HepG2 (cell line): ENCODE data around the gene ARSB. TPM values are rescaled to one million over a fixed set of nuclear protein-coding genes. Genes with fewer than 3 reads are reported as not detected.

Source experiments
- AHR ChIP-seq: IDR thresholded peaks from 2 replicates; pipeline ENCODE4 v1.6.1; 2018; ENCODE audit warnings: missing genetic modification reagents, missing compliant biosample characterization
- DNMT1 ChIP-seq: sonication (generic); formaldehyde crosslinking; IDR thresholded peaks from 2 replicates; pipeline ENCODE4 v1.5.1; 2020; ENCODE audit warnings: mild to moderate bottlenecking, missing genetic modification reagents
- FLYWCH1 ChIP-seq: sonication (generic); formaldehyde crosslinking; IDR thresholded peaks from 2 replicates; pipeline ENCODE4 v1.8.1; 2023; ENCODE audit warnings: mild to moderate bottlenecking, missing genetic modification reagents
- NR2F2 ChIP-seq: IDR thresholded peaks from 2 replicates; pipeline ENCODE4 v1.6.1; 2012; ENCODE audit warnings: low read depth, inconsistent platforms, borderline replicate concordance
- RNF2 ChIP-seq: fragments of 450-650 bp; conservative IDR thresholded peaks from 2 replicates; pipeline ENCODE4 v1.6.1; 2016; ENCODE audit warnings: low read depth
- TCF12 ChIP-seq, 2 experiments: fragments of 450-650 bp in 1 of 2; sonication (generic) in 1 of 2; formaldehyde crosslinking in 1 of 2; IDR thresholded peaks; 2 replicates each; pipeline versions ENCODE4 v1.6.1 to v1.8.0; 2017 to 2022; ENCODE audit warnings: antibody characterized with exemption in 1 of 2, mild to moderate bottlenecking in 1 of 2, missing genetic modification reagents in 1 of 2, moderate library complexity in 1 of 2
- ZC3H4 ChIP-seq: sonication (generic); formaldehyde crosslinking; IDR thresholded peaks from 2 replicates; pipeline ENCODE4 v1.4.0; 2020; ENCODE audit warnings: missing genetic modification reagents, borderline replicate concordance
- ZFP36L1 ChIP-seq: sonication (generic); formaldehyde crosslinking; IDR thresholded peaks from 2 replicates; pipeline ENCODE4 v1.8.0; 2022; ENCODE audit warnings: mild to moderate bottlenecking, missing genetic modification reagents, moderate library complexity
- ZNF136 ChIP-seq: sonication (generic); formaldehyde crosslinking; IDR thresholded peaks from 2 replicates; pipeline ENCODE4 v1.8.1; 2022; ENCODE audit warnings: low read depth, mild to moderate bottlenecking, moderate library complexity, missing genetic modification reagents
- ZNF501 ChIP-seq: sonication (generic); formaldehyde crosslinking; IDR thresholded peaks from 2 replicates; pipeline ENCODE4 v1.5.1; 2020; ENCODE audit warnings: mild to moderate bottlenecking, moderate library complexity, missing genetic modification reagents
- ZNF569 ChIP-seq: sonication (generic); formaldehyde crosslinking; IDR thresholded peaks from 2 replicates; pipeline ENCODE4 v1.5.0; 2020; ENCODE audit warnings: mild to moderate bottlenecking, missing genetic modification reagents, moderate library complexity, borderline replicate concordance
- polyA plus RNA-seq, 8 experiments: library from polyadenylated mRNA; depleted of rRNA in 3 of 8; stranded (reverse) in 7 of 8; unstranded in 1 of 8; fragments of >200 nt; fragmentation: Illumina TruSeq in 4 of 8; extraction: Trizol in 4 of 8; gene quantifications; 2 replicates each; pipeline versions ENCODE4 v1.2.1 to v1.2.3, GENCODE V29; 2011 to 2016; ENCODE audit warnings: low read depth in 4 of 8, missing spikeins in 1 of 8, mixed read lengths in 1 of 8; ENCODE audit not compliant: insufficient read depth in 1 of 8
- total RNA-seq, 5 experiments: library from RNA; depleted of rRNA; stranded (reverse); fragments of >200 nt; fragmentation: Illumina TruSeq; extraction: Trizol; gene quantifications; 2 replicates each; pipeline ENCODE4 v1.2.3, GENCODE V29; 2016; ENCODE audit warnings: low read depth in 1 of 5
- TF ChIP-seq, protein P1 (sequence below): sonication (generic); formaldehyde crosslinking; IDR thresholded peaks from 2 replicates; pipeline ENCODE4 v1.5.0; 2020; ENCODE audit warnings: mild to moderate bottlenecking, missing genetic modification reagents
- TF ChIP-seq, protein P2 (sequence below): sonication (generic); formaldehyde crosslinking; conservative IDR thresholded peaks from 2 replicates; pipeline ENCODE4 v1.4.0; 2020; ENCODE audit warnings: missing genetic modification reagents
- TF ChIP-seq, protein P3 (sequence below): sonication (generic); formaldehyde crosslinking; IDR thresholded peaks from 2 replicates; pipeline ENCODE4 v1.5.1; 2020; ENCODE audit warnings: missing genetic modification reagents, mild to moderate bottlenecking, borderline replicate concordance
- TF ChIP-seq, protein P4 (sequence below): sonication (generic); formaldehyde crosslinking; IDR thresholded peaks from 2 replicates; pipeline ENCODE4 v1.4.0; 2020; ENCODE audit warnings: missing genetic modification reagents

Gene ARSB
- total and polyA plus RNA-seq, 2 of the 13 experiments (the other 11 are each of a cell fraction or from before 2014, with no cell fraction given), result 52.6 to 66.4 TPM

DNA sequence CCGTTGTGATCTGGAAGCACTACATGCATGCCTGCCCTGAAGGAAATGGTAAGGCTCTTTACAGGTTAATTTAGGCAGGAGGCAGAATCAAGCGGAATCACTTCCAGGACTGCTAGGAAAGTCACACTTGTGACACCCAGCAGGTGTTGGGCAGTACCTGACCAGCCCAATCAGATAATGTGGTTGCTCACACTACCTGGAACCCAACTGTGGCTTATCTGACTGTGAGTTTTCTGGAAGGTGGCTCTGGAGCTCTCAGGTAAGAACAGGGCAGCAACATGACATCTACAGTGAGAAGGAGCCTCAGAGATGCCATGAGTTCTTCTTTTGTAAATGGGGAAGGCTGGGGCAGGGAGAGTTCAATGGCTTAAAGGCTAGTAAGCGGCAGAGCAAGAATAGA, 146.4 kb downstream of the ARSB start (continued):
- TF ChIP-seq, protein P1, sequence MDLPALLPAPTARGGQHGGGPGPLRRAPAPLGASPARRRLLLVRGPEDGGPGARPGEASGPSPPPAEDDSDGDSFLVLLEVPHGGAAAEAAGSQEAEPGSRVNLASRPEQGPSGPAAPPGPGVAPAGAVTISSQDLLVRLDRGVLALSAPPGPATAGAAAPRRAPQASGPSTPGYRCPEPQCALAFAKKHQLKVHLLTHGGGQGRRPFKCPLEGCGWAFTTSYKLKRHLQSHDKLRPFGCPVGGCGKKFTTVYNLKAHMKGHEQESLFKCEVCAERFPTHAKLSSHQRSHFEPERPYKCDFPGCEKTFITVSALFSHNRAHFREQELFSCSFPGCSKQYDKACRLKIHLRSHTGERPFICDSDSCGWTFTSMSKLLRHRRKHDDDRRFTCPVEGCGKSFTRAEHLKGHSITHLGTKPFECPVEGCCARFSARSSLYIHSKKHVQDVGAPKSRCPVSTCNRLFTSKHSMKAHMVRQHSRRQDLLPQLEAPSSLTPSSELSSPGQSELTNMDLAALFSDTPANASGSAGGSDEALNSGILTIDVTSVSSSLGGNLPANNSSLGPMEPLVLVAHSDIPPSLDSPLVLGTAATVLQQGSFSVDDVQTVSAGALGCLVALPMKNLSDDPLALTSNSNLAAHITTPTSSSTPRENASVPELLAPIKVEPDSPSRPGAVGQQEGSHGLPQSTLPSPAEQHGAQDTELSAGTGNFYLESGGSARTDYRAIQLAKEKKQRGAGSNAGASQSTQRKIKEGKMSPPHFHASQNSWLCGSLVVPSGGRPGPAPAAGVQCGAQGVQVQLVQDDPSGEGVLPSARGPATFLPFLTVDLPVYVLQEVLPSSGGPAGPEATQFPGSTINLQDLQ, result no peak
- TF ChIP-seq, protein P2, sequence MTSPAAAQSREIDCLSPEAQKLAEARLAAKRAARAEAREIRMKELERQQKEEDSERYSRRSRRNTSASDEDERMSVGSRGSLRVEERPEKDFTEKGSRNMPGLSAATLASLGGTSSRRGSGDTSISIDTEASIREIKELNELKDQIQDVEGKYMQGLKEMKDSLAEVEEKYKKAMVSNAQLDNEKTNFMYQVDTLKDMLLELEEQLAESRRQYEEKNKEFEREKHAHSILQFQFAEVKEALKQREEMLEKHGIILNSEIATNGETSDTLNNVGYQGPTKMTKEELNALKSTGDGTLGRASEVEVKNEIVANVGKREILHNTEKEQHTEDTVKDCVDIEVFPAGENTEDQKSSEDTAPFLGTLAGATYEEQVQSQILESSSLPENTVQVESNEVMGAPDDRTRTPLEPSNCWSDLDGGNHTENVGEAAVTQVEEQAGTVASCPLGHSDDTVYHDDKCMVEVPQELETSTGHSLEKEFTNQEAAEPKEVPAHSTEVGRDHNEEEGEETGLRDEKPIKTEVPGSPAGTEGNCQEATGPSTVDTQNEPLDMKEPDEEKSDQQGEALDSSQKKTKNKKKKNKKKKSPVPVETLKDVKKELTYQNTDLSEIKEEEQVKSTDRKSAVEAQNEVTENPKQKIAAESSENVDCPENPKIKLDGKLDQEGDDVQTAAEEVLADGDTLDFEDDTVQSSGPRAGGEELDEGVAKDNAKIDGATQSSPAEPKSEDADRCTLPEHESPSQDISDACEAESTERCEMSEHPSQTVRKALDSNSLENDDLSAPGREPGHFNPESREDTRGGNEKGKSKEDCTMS (CRISPR knock-in tag), result no peak
- TF ChIP-seq ZFP36L1 (CRISPR knock-in tag), result no peak
- no peak for TF ChIP-seq ZNF136 (CRISPR knock-in tag)
- no peak for TF ChIP-seq AHR (CRISPR knock-in tag)
- TF ChIP-seq FLYWCH1, result no peak
- TF ChIP-seq, protein P3, sequence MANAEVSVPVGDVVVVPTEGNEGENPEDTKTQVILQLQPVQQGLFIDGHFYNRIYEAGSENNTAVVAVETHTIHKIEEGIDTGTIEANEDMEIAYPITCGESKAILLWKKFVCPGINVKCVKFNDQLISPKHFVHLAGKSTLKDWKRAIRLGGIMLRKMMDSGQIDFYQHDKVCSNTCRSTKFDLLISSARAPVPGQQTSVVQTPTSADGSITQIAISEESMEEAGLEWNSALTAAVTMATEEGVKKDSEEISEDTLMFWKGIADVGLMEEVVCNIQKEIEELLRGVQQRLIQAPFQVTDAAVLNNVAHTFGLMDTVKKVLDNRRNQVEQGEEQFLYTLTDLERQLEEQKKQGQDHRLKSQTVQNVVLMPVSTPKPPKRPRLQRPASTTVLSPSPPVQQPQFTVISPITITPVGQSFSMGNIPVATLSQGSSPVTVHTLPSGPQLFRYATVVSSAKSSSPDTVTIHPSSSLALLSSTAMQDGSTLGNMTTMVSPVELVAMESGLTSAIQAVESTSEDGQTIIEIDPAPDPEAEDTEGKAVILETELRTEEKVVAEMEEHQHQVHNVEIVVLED, result no peak
- TF ChIP-seq TCF12 (IDR thresholded peaks at IDR 0.05), result no peak
- no peak for TF ChIP-seq TCF12 (CRISPR knock-in tag; IDR thresholded peaks at IDR 0.05)
- TF ChIP-seq ZNF569 (CRISPR knock-in tag), result no peak
- TF ChIP-seq, protein P4, sequence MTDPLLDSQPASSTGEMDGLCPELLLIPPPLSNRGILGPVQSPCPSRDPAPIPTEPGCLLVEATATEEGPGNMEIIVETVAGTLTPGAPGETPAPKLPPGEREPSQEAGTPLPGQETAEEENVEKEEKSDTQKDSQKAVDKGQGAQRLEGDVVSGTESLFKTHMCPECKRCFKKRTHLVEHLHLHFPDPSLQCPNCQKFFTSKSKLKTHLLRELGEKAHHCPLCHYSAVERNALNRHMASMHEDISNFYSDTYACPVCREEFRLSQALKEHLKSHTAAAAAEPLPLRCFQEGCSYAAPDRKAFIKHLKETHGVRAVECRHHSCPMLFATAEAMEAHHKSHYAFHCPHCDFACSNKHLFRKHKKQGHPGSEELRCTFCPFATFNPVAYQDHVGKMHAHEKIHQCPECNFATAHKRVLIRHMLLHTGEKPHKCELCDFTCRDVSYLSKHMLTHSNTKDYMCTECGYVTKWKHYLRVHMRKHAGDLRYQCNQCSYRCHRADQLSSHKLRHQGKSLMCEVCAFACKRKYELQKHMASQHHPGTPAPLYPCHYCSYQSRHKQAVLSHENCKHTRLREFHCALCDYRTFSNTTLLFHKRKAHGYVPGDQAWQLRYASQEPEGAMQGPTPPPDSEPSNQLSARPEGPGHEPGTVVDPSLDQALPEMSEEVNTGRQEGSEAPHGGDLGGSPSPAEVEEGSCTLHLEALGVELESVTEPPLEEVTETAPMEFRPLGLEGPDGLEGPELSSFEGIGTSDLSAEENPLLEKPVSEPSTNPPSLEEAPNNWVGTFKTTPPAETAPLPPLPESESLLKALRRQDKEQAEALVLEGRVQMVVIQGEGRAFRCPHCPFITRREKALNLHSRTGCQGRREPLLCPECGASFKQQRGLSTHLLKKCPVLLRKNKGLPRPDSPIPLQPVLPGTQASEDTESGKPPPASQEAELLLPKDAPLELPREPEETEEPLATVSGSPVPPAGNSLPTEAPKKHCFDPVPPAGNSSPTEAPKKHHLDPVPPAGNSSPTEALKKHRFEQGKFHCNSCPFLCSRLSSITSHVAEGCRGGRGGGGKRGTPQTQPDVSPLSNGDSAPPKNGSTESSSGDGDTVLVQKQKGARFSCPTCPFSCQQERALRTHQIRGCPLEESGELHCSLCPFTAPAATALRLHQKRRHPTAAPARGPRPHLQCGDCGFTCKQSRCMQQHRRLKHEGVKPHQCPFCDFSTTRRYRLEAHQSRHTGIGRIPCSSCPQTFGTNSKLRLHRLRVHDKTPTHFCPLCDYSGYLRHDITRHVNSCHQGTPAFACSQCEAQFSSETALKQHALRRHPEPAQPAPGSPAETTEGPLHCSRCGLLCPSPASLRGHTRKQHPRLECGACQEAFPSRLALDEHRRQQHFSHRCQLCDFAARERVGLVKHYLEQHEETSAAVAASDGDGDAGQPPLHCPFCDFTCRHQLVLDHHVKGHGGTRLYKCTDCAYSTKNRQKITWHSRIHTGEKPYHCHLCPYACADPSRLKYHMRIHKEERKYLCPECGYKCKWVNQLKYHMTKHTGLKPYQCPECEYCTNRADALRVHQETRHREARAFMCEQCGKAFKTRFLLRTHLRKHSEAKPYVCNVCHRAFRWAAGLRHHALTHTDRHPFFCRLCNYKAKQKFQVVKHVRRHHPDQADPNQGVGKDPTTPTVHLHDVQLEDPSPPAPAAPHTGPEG (CRISPR knock-in tag), result no peak
- TF ChIP-seq ZNF501 (CRISPR knock-in tag), result no peak
- TF ChIP-seq ZC3H4 (CRISPR knock-in tag), result no peak
- TF ChIP-seq NR2F2, result no peak
- no peak for TF ChIP-seq DNMT1 (CRISPR knock-in tag)
- TF ChIP-seq RNF2, result no peak
